ENCODE measurements around the gene ALG1.

ALG1 gene

DNA sequence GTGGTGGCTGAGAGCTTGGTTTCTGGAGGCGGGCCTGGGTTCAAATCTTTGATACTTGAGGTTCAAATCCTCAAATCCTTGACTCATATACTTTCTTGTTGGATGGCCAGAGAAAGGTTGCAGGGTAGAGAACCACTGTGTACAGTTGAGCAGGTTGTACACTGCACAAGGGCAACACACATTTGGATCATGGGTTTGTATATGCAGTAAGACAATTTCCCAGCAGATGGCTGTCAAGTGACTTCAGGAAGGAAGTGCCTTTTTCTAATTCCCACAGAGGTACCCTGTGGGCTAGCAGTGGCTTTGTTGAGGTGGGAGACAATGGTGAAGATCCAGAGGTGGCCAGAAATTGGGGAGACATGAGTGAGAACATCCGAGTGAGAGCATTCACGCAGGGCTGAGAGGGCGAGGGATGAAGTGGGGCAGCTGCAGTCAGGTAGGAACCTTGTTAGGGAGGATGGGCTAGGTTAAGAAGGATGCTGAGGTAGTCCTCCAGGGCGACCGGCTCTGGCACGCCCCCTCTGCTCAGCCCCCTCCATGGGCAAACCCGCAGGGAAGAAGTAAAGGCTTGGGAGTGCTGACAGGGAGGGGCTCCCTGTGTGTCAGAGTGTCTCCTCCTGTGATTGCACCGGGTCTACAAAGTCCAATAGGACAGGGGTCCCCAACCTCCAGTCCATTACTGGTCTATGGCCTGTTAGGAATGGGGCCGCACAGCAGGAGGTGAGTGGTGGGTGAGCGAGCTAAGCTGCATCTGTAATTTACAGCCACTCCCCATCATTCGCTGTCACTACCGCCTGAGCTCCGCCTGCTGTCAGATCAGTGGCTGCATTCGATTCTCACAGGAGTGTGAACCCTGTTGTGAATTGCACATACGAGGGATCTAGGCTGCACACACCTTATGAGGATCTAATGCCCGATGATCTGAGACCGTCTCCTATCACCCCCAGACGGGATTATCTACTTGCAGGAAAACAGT is 8.6 kb upstream of the ALG1 start:
- Histone ChIP-seq H3K27ac (ENCODE audit: low read depth, low read length) (no peak overlapping the region), H3K27me3 (ENCODE audit: low read length) (no peaks in the 10 kb centered on the region), H2AFZ (ENCODE audit: low read depth, low read length, severe bottlenecking) (no peak overlapping the region), H3K4me2 (ENCODE audit: low read depth, low read length, poor library complexity, severe bottlenecking) (no peak overlapping the region), H3K79me2 (ENCODE audit: insufficient read depth, low read length) (no peaks in the 10 kb centered on the region), H3K36me3 (ENCODE audit: low read length) (no peaks in the 10 kb centered on the region), H4K20me1 (ENCODE audit: low read depth, low read length) (no peaks in the 10 kb centered on the region), H3K9me2 (replicated peaks; ENCODE audit: insufficient read depth, low read length) (no peaks in the 10 kb centered on the region), H3K9ac (ENCODE audit: low read length) (no peak overlapping the region), H3K9me3 (ENCODE audit: insufficient read depth, low read length) (no peaks in the 10 kb centered on the region), H3K4me3 (ENCODE audit: insufficient read depth, low read length, poor library complexity, severe bottlenecking) (no peak overlapping the region), H3F3A (ENCODE audit: insufficient read depth) (no peaks in the 10 kb centered on the region)
- TF ChIP-seq EZH2phosphoT487 (conservative IDR thresholded peaks at IDR 0.05; ENCODE audit: low read length), result no peak
- TF ChIP-seq CTCF (IDR thresholded peaks at IDR 0.05; ENCODE audit: insufficient read depth, low read length, poor library complexity, severe bottlenecking), result no peak

DNA sequence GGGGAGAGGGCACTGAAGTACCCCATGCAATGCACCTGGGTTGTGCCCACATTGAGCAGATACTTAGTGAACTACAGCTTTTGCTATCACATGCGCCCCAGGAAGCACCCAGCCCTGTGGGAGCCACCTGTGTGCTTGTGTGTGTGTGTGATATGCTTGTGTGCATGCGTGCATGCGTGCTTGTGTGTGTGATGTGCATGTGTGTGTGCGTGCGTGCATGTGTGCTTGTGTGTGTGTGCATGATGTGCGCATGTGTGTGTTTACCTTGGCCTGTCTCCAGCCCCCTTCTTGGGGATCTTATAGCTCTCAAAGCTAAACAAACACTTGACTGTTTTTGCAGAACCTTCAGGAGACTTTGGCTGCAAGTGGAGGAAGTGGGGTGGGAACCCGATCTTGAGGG is 6.7 kb upstream of the ALG1 start:
- H2AFZ ChIP-seq (ENCODE audit: low read depth, low read length, severe bottlenecking), result no peak overlapping the region
- no peaks in the 10 kb centered on the region for H3K9me3 ChIP-seq (ENCODE audit: insufficient read depth, low read length)
- no peak overlapping the region for H3K9ac ChIP-seq (ENCODE audit: low read length)
- H3K79me2 ChIP-seq (ENCODE audit: insufficient read depth, low read length), result no peaks in the 10 kb centered on the region
- no peaks in the 10 kb centered on the region for H4K20me1 ChIP-seq (ENCODE audit: low read depth, low read length)
- H3K27ac ChIP-seq (ENCODE audit: low read depth, low read length), result no peak overlapping the region
- no peak overlapping the region for H3K4me2 ChIP-seq (ENCODE audit: low read depth, low read length, poor library complexity, severe bottlenecking)
- H3K36me3 ChIP-seq (ENCODE audit: low read length), result no peaks in the 10 kb centered on the region
- TF ChIP-seq EZH2phosphoT487 (conservative IDR thresholded peaks at IDR 0.05; ENCODE audit: low read length) (no peak), CTCF (IDR thresholded peaks at IDR 0.05; ENCODE audit: insufficient read depth, low read length, poor library complexity, severe bottlenecking) (no peak)
- no peak overlapping the region for H3K4me3 ChIP-seq (ENCODE audit: insufficient read depth, low read length, poor library complexity, severe bottlenecking)
- H3F3A ChIP-seq (ENCODE audit: insufficient read depth), result no peaks in the 10 kb centered on the region
- H3K27me3 ChIP-seq (ENCODE audit: low read length), result no peaks in the 10 kb centered on the region
- H3K9me2 ChIP-seq (replicated peaks; ENCODE audit: insufficient read depth, low read length), result no peaks in the 10 kb centered on the region

- Histone ChIP-seq H4K20me1 (ENCODE audit: low read depth, low read length) (no peaks in the 10 kb centered on the region), H3K27me3 (ENCODE audit: low read length) (no peaks in the 10 kb centered on the region), H2AFZ (ENCODE audit: low read depth, low read length, severe bottlenecking) (no peak overlapping the region)
Observed at GRCh38 chr16:5065326-5065725, 6.3 kb upstream of the ALG1 start.

More at GRCh38 chr16:5065326-5065725, 6.3 kb upstream of the ALG1 start:
- H3K4me2 ChIP-seq (ENCODE audit: low read depth, low read length, poor library complexity, severe bottlenecking), result no peak overlapping the region
- no peaks in the 10 kb centered on the region for H3F3A ChIP-seq (ENCODE audit: insufficient read depth)
- no peak overlapping the region for H3K4me3 ChIP-seq (ENCODE audit: insufficient read depth, low read length, poor library complexity, severe bottlenecking)
- H3K36me3 ChIP-seq (ENCODE audit: low read length), result no peaks in the 10 kb centered on the region
- no peak overlapping the region for H3K9ac ChIP-seq (ENCODE audit: low read length)
- no peak overlapping the region for H3K27ac ChIP-seq (ENCODE audit: low read depth, low read length)
- TF ChIP-seq EZH2phosphoT487 (conservative IDR thresholded peaks at IDR 0.05; ENCODE audit: low read length) (no peak), CTCF (IDR thresholded peaks at IDR 0.05; ENCODE audit: insufficient read depth, low read length, poor library complexity, severe bottlenecking) (no peak)
- H3K79me2 ChIP-seq (ENCODE audit: insufficient read depth, low read length), result no peaks in the 10 kb centered on the region
- H3K9me3 ChIP-seq (ENCODE audit: insufficient read depth, low read length), result no peaks in the 10 kb centered on the region
- H3K9me2 ChIP-seq (replicated peaks; ENCODE audit: insufficient read depth, low read length), result no peaks in the 10 kb centered on the region

Data from SU-DHL-6 (cell line).